Astrocyte (in vitro differentiated cells and primary cell): Measurements from ENCODE around the gene ZNF770.

Experiments used
- EZH2 ChIP-seq: IDR thresholded peaks from 2 replicates; pipeline ENCODE4 v1.6.1; 2012; ENCODE audit warnings: mild to moderate bottlenecking, low read length, inconsistent platforms; ENCODE audit not compliant: insufficient read depth
- TF ChIP-seq, protein P1 (sequence below): IDR thresholded peaks from 2 replicates; pipeline ENCODE4 v1.5.1; 2011; ENCODE audit warnings: low read depth, mild to moderate bottlenecking, inconsistent platforms, low read length, moderate library complexity; ENCODE audit not compliant: insufficient read depth

GRCh38 chr15:34973512-34973911, 14.6 kb downstream of the ZNF770 start:
- TF ChIP-seq, protein P1, sequence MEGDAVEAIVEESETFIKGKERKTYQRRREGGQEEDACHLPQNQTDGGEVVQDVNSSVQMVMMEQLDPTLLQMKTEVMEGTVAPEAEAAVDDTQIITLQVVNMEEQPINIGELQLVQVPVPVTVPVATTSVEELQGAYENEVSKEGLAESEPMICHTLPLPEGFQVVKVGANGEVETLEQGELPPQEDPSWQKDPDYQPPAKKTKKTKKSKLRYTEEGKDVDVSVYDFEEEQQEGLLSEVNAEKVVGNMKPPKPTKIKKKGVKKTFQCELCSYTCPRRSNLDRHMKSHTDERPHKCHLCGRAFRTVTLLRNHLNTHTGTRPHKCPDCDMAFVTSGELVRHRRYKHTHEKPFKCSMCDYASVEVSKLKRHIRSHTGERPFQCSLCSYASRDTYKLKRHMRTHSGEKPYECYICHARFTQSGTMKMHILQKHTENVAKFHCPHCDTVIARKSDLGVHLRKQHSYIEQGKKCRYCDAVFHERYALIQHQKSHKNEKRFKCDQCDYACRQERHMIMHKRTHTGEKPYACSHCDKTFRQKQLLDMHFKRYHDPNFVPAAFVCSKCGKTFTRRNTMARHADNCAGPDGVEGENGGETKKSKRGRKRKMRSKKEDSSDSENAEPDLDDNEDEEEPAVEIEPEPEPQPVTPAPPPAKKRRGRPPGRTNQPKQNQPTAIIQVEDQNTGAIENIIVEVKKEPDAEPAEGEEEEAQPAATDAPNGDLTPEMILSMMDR: no peak
- TF ChIP-seq EZH2: no peak
